Breast epithelium (tissue), 4 donors: ENCODE results near the gene SYNGR1. TPM values are rescaled to one million over a fixed set of nuclear protein-coding genes. Genes with fewer than 3 reads are reported as not detected.
A peak's percentile ranks its signal among the peaks of the same experiment; 100 is the strongest.

Experiments used
- DNase-seq, 2 donors: peaks; one replicate each; pipeline ENCODE4 v3.0.0-alpha.2; 2019; ENCODE audit warnings: low spot score in 2 of 2
- H3K27ac ChIP-seq, 2 donors: fragments of 200-600 bp; sonication (generic) in 1 of 2; one replicate each; pipeline ENCODE4 v1.5.1; 2016 to 2019; ENCODE audit warnings: mild to moderate bottlenecking in 1 of 2
- H3K27me3 ChIP-seq, 2 donors: fragments of 200-600 bp; sonication (generic) in 1 of 2; one replicate each; pipeline versions ENCODE4 v1.5.1 to v1.6.0; 2017 to 2019; ENCODE audit warnings: control low read depth in 1 of 2, mild to moderate bottlenecking in 1 of 2
- H3K36me3 ChIP-seq: fragments of 200-600 bp; one replicate; pipeline ENCODE4 v1.5.1; 2019
- H3K4me1 ChIP-seq, 2 donors: fragments of 200-600 bp; sonication (generic); one replicate each; pipeline ENCODE4 v1.5.1; 2016 to 2019; ENCODE audit warnings: control low read depth in 1 of 2
- H3K4me3 ChIP-seq, 3 donors: fragments of 200-600 bp; sonication (generic); 1 replicate in 2 of 3; 2 replicates in 1 of 3; pipeline ENCODE4 v1.5.1; 2016 to 2019; ENCODE audit warnings: mild to moderate bottlenecking in 3 of 3, moderate library complexity in 2 of 3
- H3K9me3 ChIP-seq, 2 donors: fragments of 200-600 bp; sonication (generic) in 1 of 2; one replicate each; pipeline ENCODE4 v1.5.1; 2016 to 2019; ENCODE audit warnings: control low read depth in 1 of 2
- CTCF ChIP-seq, 3 donors: fragments of 450-650 bp; IDR thresholded peaks; one replicate each; pipeline ENCODE4 v1.5.1; 2016 to 2017; ENCODE audit warnings: antibody characterized with exemption in 3 of 3, mild to moderate bottlenecking in 3 of 3, moderate library complexity in 3 of 3
- POLR2A ChIP-seq: fragments of 450-650 bp; IDR thresholded peaks from one replicate; pipeline ENCODE4 v1.6.1; 2016; ENCODE audit warnings: antibody characterized with exemption, mild to moderate bottlenecking, moderate library complexity
- POLR2AphosphoS5 ChIP-seq, 3 donors: sonication (generic); formaldehyde crosslinking; IDR thresholded peaks; one replicate each; pipeline ENCODE4 v1.6.1; 2017; ENCODE audit warnings: antibody characterized with exemption in 3 of 3
- intact Hi-C: fragments of 100-400 bp; cut with DNase I; formaldehyde crosslinking; loops from one replicate; pipeline ENCODE4 v1.15.1; 2023; ENCODE audit warnings: low total_unique reads
- total RNA-seq, 3 donors: library from RNA; depleted of rRNA; stranded (reverse); fragments of >200 nt; gene quantifications; one replicate each; pipeline ENCODE4 v1.1.0, GENCODE V29; 2016

Gene SYNGR1
- total RNA-seq, 3 donors from 2014 or later, result 6.9 to 22.3 (median 20.5) TPM

- no peaks in the 10 kb centered on the region for H3K9me3 ChIP-seq
Measured at GRCh38 chr22:39362932-39363331, 13.1 kb downstream of the SYNGR1 start.

GRCh38 chr22:39363751-39364515 lies 14.1 kb downstream of the SYNGR1 start:
- DNase-seq, result no peak
- Histone ChIP-seq H3K4me3 (no peak overlapping the region), H3K27ac (peak overlapping the region; percentile 24 to 63), H3K4me1 (no peaks in the 10 kb centered on the region), H3K27me3 (no peaks in the 10 kb centered on the region), H3K9me3 (no peaks in the 10 kb centered on the region), H3K36me3 (no peaks in the 10 kb centered on the region)
- TF ChIP-seq POLR2A, result no peak
- TF ChIP-seq CTCF (IDR thresholded peaks at IDR 0.05), result no peak
- no peak for TF ChIP-seq POLR2AphosphoS5 (IDR thresholded peaks at IDR 0.05)
- intact Hi-C loops, result loop anchor here (5.0 kb wide), 1 partner anchor 1082 kb away; no protein-coding TSS in a partner anchor

More at GRCh38 chr22:39362932-39363331, 13.1 kb downstream of the SYNGR1 start:
- Histone ChIP-seq H3K36me3 (no peaks in the 10 kb centered on the region), H3K4me3 (no peak overlapping the region), H3K27ac (peak overlapping the region in 1 of 2 donors; percentile 24), H3K4me1 (no peaks in the 10 kb centered on the region), H3K27me3 (no peaks in the 10 kb centered on the region)
- no peak for DNase-seq
- no peak for TF ChIP-seq POLR2AphosphoS5 (IDR thresholded peaks at IDR 0.05)
- no peak for TF ChIP-seq CTCF (IDR thresholded peaks at IDR 0.05)
- no peak for TF ChIP-seq POLR2A
- intact Hi-C loops, result loop anchor here (5.0 kb wide), 1 partner anchor 1081 kb away; no protein-coding TSS in a partner anchor

GRCh38 chr22:39364714-39365491 lies 15.1 kb downstream of the SYNGR1 start:
- H3K27me3 ChIP-seq, result no peaks in the 10 kb centered on the region
- no peaks in the 10 kb centered on the region for H3K9me3 ChIP-seq
- no peaks in the 10 kb centered on the region for H3K4me1 ChIP-seq
- peak overlapping the region; percentile 31 to 63 for H3K27ac ChIP-seq
- H3K4me3 ChIP-seq, result no peak overlapping the region
- intact Hi-C loops, result loop anchor here (5.0 kb wide), 1 partner anchor 1083 kb away; no protein-coding TSS in a partner anchor
- DNase-seq, result no peak
- H3K36me3 ChIP-seq, result no peaks in the 10 kb centered on the region
- TF ChIP-seq CTCF (IDR thresholded peaks at IDR 0.05) (peak in 1 of 3 donors; percentile 28), POLR2AphosphoS5 (IDR thresholded peaks at IDR 0.05) (no peak), POLR2A (no peak)

- TF ChIP-seq POLR2AphosphoS5 (IDR thresholded peaks at IDR 0.05) (no peak), POLR2A (no peak), CTCF (IDR thresholded peaks at IDR 0.05) (no peak)
- Histone ChIP-seq H3K4me1 (no peaks in the 10 kb centered on the region), H3K27ac (peak overlapping the region in 1 of 2 donors; percentile 63), H3K4me3 (no peak overlapping the region), H3K36me3 (no peaks in the 10 kb centered on the region), H3K9me3 (no peaks in the 10 kb centered on the region), H3K27me3 (no peaks in the 10 kb centered on the region)
- no peak for DNase-seq
- intact Hi-C loops, result no loop called here
Measured at GRCh38 chr22:39365492-39365780, 15.6 kb downstream of the SYNGR1 start.

- Histone ChIP-seq H3K36me3 (no peaks in the 10 kb centered on the region), H3K27me3 (no peaks in the 10 kb centered on the region), H3K9me3 (no peaks in the 10 kb centered on the region), H3K4me3 (no peak overlapping the region), H3K27ac (no peak overlapping the region), H3K4me1 (no peaks in the 10 kb centered on the region)
- no peak for DNase-seq
- no peak for TF ChIP-seq POLR2A
- no peak for TF ChIP-seq CTCF (IDR thresholded peaks at IDR 0.05)
- TF ChIP-seq POLR2AphosphoS5 (IDR thresholded peaks at IDR 0.05), result no peak
- intact Hi-C loops, result no loop called here
Measured at GRCh38 chr22:39367035-39367434, 17.2 kb downstream of the SYNGR1 start.
